Heart left ventricle (tissue), 13 donors: ENCODE measurements around the gene KRABD2.

Source experiments
- POLR2A ChIP-seq, 2 donors: fragments of 450-650 bp; IDR thresholded peaks; one replicate each; pipeline ENCODE4 v1.6.1; 2017; ENCODE audit warnings: antibody characterized with exemption in 2 of 2, mild to moderate bottlenecking in 2 of 2, moderate library complexity in 2 of 2
- TF ChIP-seq, protein P1 (sequence below), 12 donors: fragments of 200-600 bp; sonication (generic) in 4 of 12; IDR thresholded peaks; one replicate each; pipeline versions ENCODE4 v1.5.0 to v1.8.0; 2018 to 2022; ENCODE audit warnings: antibody characterized with exemption in 12 of 12, mild to moderate bottlenecking in 5 of 12
- donor health status: ischemic (EF 13 %, LVEDD 7.1; RV severe dilation, severe dysfunction).
- donor health status: DM: no; HTN: yes; CAD: no.
- donor health status: DM: no; HTN: no; CAD: no.
- donor health status: ischemic (EF 25% LVEDD 6.9; RV normal size, moderate dysfunction).
- donor health status: ischemic (EF 25% LVEDD 5.7; RV mildly dilated, moderate dysfunction).
- donor health status: ischemic (EF 35%, LVEDD 5.7; RV mildly dilated, moderate dysfunction).
- donor health status: nonischemic (EF 11% LVEDD 7.7; RV severe dilation, severe dysfunction).
- donor health status: DM: yes; HTN: yes; CAD: no.
- donor health status: PGD.
- donor health status: ischemic (EF 29% LVEDD 5.4; RV normal size, mild dysfunction).
- donor health status: nonischemic (EF 23%, LVEDD 6.1; RV moderate dilation, normal function).

DNA sequence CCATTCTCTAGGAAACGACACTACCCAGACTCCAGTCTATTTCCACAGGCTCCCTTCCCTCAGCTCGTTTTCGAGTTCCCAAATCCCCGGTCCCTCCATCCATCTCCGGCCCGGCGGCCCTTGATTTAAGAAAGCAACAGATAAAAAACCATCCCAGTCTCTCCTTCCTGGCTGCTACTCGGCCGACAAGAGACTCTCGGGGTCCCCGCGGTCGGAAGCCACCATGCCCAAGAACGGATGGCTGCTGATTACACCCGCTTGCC, 6.3 kb upstream of the KRABD2 start:
- no peak for TF ChIP-seq POLR2A (IDR thresholded peaks at IDR 0.05)
- TF ChIP-seq, protein P1, sequence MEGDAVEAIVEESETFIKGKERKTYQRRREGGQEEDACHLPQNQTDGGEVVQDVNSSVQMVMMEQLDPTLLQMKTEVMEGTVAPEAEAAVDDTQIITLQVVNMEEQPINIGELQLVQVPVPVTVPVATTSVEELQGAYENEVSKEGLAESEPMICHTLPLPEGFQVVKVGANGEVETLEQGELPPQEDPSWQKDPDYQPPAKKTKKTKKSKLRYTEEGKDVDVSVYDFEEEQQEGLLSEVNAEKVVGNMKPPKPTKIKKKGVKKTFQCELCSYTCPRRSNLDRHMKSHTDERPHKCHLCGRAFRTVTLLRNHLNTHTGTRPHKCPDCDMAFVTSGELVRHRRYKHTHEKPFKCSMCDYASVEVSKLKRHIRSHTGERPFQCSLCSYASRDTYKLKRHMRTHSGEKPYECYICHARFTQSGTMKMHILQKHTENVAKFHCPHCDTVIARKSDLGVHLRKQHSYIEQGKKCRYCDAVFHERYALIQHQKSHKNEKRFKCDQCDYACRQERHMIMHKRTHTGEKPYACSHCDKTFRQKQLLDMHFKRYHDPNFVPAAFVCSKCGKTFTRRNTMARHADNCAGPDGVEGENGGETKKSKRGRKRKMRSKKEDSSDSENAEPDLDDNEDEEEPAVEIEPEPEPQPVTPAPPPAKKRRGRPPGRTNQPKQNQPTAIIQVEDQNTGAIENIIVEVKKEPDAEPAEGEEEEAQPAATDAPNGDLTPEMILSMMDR (IDR thresholded peaks at IDR 0.05) = no peak
